IMR-90 (cell line): ENCODE results near the gene NFIA. TPM values are rescaled to one million over a fixed set of nuclear protein-coding genes. Genes with fewer than 3 reads are reported as not detected.

Experiments used
- ATAC-seq: fragments of 200-7000 bp; cut with Tn5 transposase; 2 replicates; pipeline ENCODE4 v1.9.1; 2020; ENCODE audit warnings: low read depth, mild to moderate bottlenecking, moderate library complexity
- BruUV-seq: library from RNA; stranded (reverse); fragments of 400-500 nt; replicated peaks from 2 replicates; lab custom pipeline; 2021; lab: Mats Ljungman, UMichigan
- CTCF ChIA-PET: fragments of 300-600 bp; formaldehyde crosslinking; extraction: SDS; loops from one replicate; lab custom pipeline; 2021; ENCODE audit warnings: antibody characterized with exemption; lab: Yijun Ruan, JAX
- POLR2A ChIA-PET: fragments of 300-600 bp; sonication (Branson Sonifier 250); formaldehyde crosslinking; loops from one replicate; lab custom pipeline; 2022; ENCODE audit warnings: antibody characterized with exemption; ENCODE audit not compliant: unreplicated experiment; lab: Charles Lee
- DNase-seq: peaks from one replicate; pipeline ENCODE4 v3.0.0; 2013
- H2AFZ ChIP-seq: replicated peaks from 2 replicates; pipeline ENCODE3; 2013; ENCODE audit warnings: low read length, mild to moderate bottlenecking; ENCODE audit not compliant: poor library complexity
- H2AK5ac ChIP-seq: 2 replicates; pipeline ENCODE4 v1.6.1; 2013; ENCODE audit warnings: low read depth, low read length, inconsistent platforms
- H2AK9ac ChIP-seq: replicated peaks from 2 replicates; pipeline ENCODE3; 2013; ENCODE audit warnings: mild to moderate bottlenecking, low read depth, low read length, moderate library complexity; ENCODE audit not compliant: poor library complexity
- H2BK120ac ChIP-seq: 2 replicates; pipeline ENCODE4 v1.6.1; 2013; ENCODE audit warnings: low read depth, low read length, inconsistent platforms
- H2BK15ac ChIP-seq: 3 replicates; pipeline ENCODE4 v1.6.1; 2013; ENCODE audit warnings: low read depth, low read length, inconsistent platforms
- H2BK20ac ChIP-seq: 2 replicates; pipeline ENCODE4 v1.6.1; 2013; ENCODE audit warnings: low read depth, mild to moderate bottlenecking, inconsistent platforms, low read length, moderate library complexity
- H2BK5ac ChIP-seq: 2 replicates; pipeline ENCODE4 v1.6.1; 2013; ENCODE audit warnings: mild to moderate bottlenecking, low read depth, low read length, inconsistent platforms; ENCODE audit not compliant: poor library complexity, severe bottlenecking
- H3K14ac ChIP-seq: replicated peaks from 2 replicates; pipeline ENCODE4 v1.6.1; 2013; ENCODE audit warnings: low read depth, low read length, inconsistent platforms
- H3K18ac ChIP-seq: 2 replicates; pipeline ENCODE4 v1.6.1; 2013; ENCODE audit warnings: low read depth, low read length, control low read depth
- H3K23ac ChIP-seq: 2 replicates; pipeline ENCODE4 v1.6.1; 2013; ENCODE audit warnings: low read depth, low read length, inconsistent platforms
- H3K27ac ChIP-seq: 2 replicates; pipeline ENCODE4 v1.5.1; 2013; ENCODE audit warnings: mild to moderate bottlenecking, control low read depth, low read length; ENCODE audit not compliant: insufficient read depth
- H3K27me3 ChIP-seq: 2 replicates; pipeline ENCODE4 v1.6.1; 2013; ENCODE audit warnings: low read length; ENCODE audit not compliant: control insufficient read depth, insufficient read depth
- H3K36me3 ChIP-seq: 2 replicates; pipeline ENCODE4 v1.6.1; 2013; ENCODE audit warnings: low read length, mixed read lengths; ENCODE audit not compliant: control insufficient read depth, insufficient read depth
- H3K4ac ChIP-seq: 2 replicates; pipeline ENCODE4 v1.6.1; 2013; ENCODE audit warnings: low read depth, low read length, inconsistent platforms
- H3K4me1 ChIP-seq: 2 replicates; pipeline ENCODE4 v1.6.1; 2013; ENCODE audit warnings: low read length, mixed read lengths; ENCODE audit not compliant: control insufficient read depth, insufficient read depth
- H3K4me2 ChIP-seq: 2 replicates; pipeline ENCODE4 v1.6.1; 2013; ENCODE audit warnings: low read depth, mild to moderate bottlenecking, control low read depth, low read length, moderate library complexity
- H3K4me3 ChIP-seq: 2 replicates; pipeline ENCODE4 v1.5.1; 2013; ENCODE audit warnings: low read depth, mild to moderate bottlenecking, control low read depth, low read length, moderate library complexity; ENCODE audit not compliant: insufficient read depth
- H3K56ac ChIP-seq: 2 replicates; pipeline ENCODE4 v1.6.1; 2013; ENCODE audit warnings: low read length, inconsistent platforms; ENCODE audit not compliant: insufficient read depth; ENCODE audit errors: extremely low read depth
- H3K79me1 ChIP-seq, 2 experiments: 2 replicates each; pipeline ENCODE4 v1.6.1; 2013; ENCODE audit warnings: low read length in 2 of 2, inconsistent platforms in 1 of 2, low read depth in 1 of 2
- H3K9ac ChIP-seq: 2 replicates; pipeline ENCODE4 v1.6.1; 2013; ENCODE audit warnings: low read depth, low read length, control low read depth
- H3K9me1 ChIP-seq: 2 replicates; pipeline ENCODE4 v1.6.1; 2013; ENCODE audit warnings: low read length, inconsistent platforms; ENCODE audit not compliant: insufficient read depth
- H3K9me3 ChIP-seq: 2 replicates; pipeline ENCODE4 v1.6.1; 2013; ENCODE audit warnings: low read length; ENCODE audit not compliant: control insufficient read depth, insufficient read depth
- H4K20me1 ChIP-seq: 2 replicates; pipeline ENCODE4 v1.6.1; 2013; ENCODE audit warnings: low read length, inconsistent platforms; ENCODE audit not compliant: insufficient read depth
- H4K5ac ChIP-seq: 2 replicates; pipeline ENCODE4 v1.6.1; 2013; ENCODE audit warnings: mild to moderate bottlenecking, low read depth, low read length, control low read depth
- H4K8ac ChIP-seq, 2 experiments: 2 replicates each; pipeline ENCODE4 v1.6.1; 2013; ENCODE audit warnings: low read depth in 2 of 2, low read length in 2 of 2, control low read depth in 1 of 2, inconsistent platforms in 1 of 2
- H4K91ac ChIP-seq: 2 replicates; pipeline ENCODE4 v1.6.1; 2013; ENCODE audit warnings: low read depth, low read length, inconsistent platforms; ENCODE audit not compliant: insufficient read depth
- SMC3 ChIP-seq: fragments of 150-350 bp; IDR thresholded peaks from 2 replicates; pipeline ENCODE4 v1.6.1; 2016; ENCODE audit warnings: low read depth, mild to moderate bottlenecking, antibody characterized with exemption, low read length, moderate library complexity
- WGBS, 2 experiments: methylation state at CpG; one replicate each; pipeline versions ENCODE4 v1.1.5 to v1.1.7; 2013; ENCODE audit warnings: missing lambda C conversion rate in 2 of 2; ENCODE audit not compliant: insufficient read length in 1 of 2; ENCODE audit errors: extremely low coverage in 2 of 2; 5-methylcytosine and 5-hydroxymethylcytosine counted together
- dilution Hi-C: fragments of 300-500 bp; cut with HindIII; formaldehyde crosslinking; loops from one replicate; pipeline ENCODE4 v1.14.3; 2018; ENCODE audit warnings: low sequenced_read_pairs; ENCODE audit not compliant: unreplicated experiment
- in situ Hi-C: fragments of 300-500 bp; cut with MboI; formaldehyde crosslinking; loops from 3 replicates; pipeline ENCODE4 v1.14.3; 2019; ENCODE audit warnings: low sequenced_read_pairs, inconsistent platforms, mixed read lengths
- intact Hi-C: fragments of 100-400 bp; cut with micrococcal nuclease; formaldehyde crosslinking; loops from 2 replicates; pipeline ENCODE4 v1.10.0; 2022
- polyA plus RNA-seq, 3 experiments: library from polyadenylated mRNA; depleted of rRNA; stranded (reverse); fragments of >200 nt; gene quantifications; 2 replicates each; pipeline ENCODE4 v1.2.3, GENCODE V29; 2012; ENCODE audit warnings: low replicate concordance in 1 of 3
- total RNA-seq: library from RNA; depleted of rRNA; stranded (reverse); fragments of >200 nt; gene quantifications from 2 replicates; pipeline ENCODE4 v1.2.3, GENCODE V29; 2012

The NFIA gene
- total and polyA plus RNA-seq, 2 of the 4 experiments (the other 2 are of a cell fraction) = 1.6 to 2.2 TPM

DNA sequence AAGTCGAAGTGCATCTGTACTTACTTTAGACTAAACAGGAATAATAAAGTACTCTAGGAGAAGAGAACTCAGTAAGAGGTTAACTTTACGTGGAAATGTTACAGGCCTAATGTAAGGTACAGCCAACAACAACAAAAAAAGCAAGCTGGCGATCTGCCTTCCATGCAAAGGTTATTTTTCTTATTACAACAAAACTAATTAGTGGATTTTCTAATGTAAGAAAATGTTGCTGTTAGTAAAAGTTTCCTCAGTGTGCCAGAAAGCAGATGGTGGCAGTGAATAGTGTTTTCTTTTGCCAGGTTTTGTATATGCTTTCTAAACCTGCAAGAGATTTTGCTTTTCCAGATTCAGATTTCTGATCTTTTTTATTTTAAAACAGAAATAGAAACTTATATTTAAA, 179.2 kb downstream of the NFIA start:
- Histone ChIP-seq H3K4ac (no peak overlapping the region), H3K9me1 (no peaks in the 10 kb centered on the region), H4K8ac (no peak overlapping the region), H3K27me3 (no peaks in the 10 kb centered on the region), H3K4me1 (no peaks in the 10 kb centered on the region), H4K91ac (no peak overlapping the region), H3K23ac (no peak overlapping the region), H4K20me1 (no peaks in the 10 kb centered on the region), H3K36me3 (no peaks in the 10 kb centered on the region), H2AK9ac (no peak overlapping the region), H3K4me2 (no peak overlapping the region), H3K18ac (no peak overlapping the region), H3K14ac (no peak overlapping the region), H2BK120ac (no peak overlapping the region), H2BK5ac (no peak overlapping the region), H3K79me1 (no peaks in the 10 kb centered on the region), H4K5ac (no peak overlapping the region), H3K4me3 (no peak overlapping the region), H2BK15ac (no peak overlapping the region), H3K27ac (no peak overlapping the region), H2AK5ac (no peak overlapping the region), H2BK20ac (no peak overlapping the region), H3K9me3 (no peaks in the 10 kb centered on the region), H2AFZ (no peak overlapping the region), H3K9ac (no peak overlapping the region), H3K56ac (no peak overlapping the region)
- in situ Hi-C loops = no loop called here
- ChIA-PET POLR2A (interaction anchor here (0.5 kb wide), 1 partner anchor 327 kb away, joined by 6 read pairs; no protein-coding TSS in a partner anchor), CTCF (no interaction called here)
- intact Hi-C loops = no loop called here
- TF ChIP-seq SMC3 = no peak
- ATAC-seq (no peak), DNase-seq (no peak)
- dilution Hi-C loops = no loop called here
- no TSS peak for BruUV-seq
- no CpG with 5 or more reads among the region's 3 CpGs for WGBS, 2 experiments
